WERI-Rb-1 (cell line): ENCODE results near the gene CSF1R.
"Not testable (repeated sequence)": the region's sequence is repeated elsewhere in the genome, so short reads cannot be mapped to it uniquely, and the experiment has no call there.

Source experiments
- DNase-seq: peaks from one replicate; pipeline ENCODE4 v3.0.0-alpha.2; 2020
- H3K27ac ChIP-seq: fragments of 250-450 bp; sonication (Bioruptor Pico); 2 replicates; pipeline ENCODE4 v1.5.1; 2020; ENCODE audit warnings: mild to moderate bottlenecking, moderate library complexity
- H3K27me3 ChIP-seq: fragments of 250-450 bp; sonication (Bioruptor Pico); 2 replicates; pipeline ENCODE4 v1.5.1; 2021; ENCODE audit warnings: mild to moderate bottlenecking, low read depth, moderate library complexity; ENCODE audit not compliant: insufficient read depth, severe bottlenecking
- H3K36me3 ChIP-seq: fragments of 250-450 bp; sonication (Bioruptor Pico); 2 replicates; pipeline ENCODE4 v1.5.1; 2020; ENCODE audit warnings: mild to moderate bottlenecking, moderate library complexity
- H3K4me3 ChIP-seq: 2 replicates; pipeline ENCODE4 v1.5.1; 2011; ENCODE audit warnings: low read depth, mild to moderate bottlenecking, control low read depth, low read length
- H3K9me3 ChIP-seq: fragments of 250-450 bp; sonication (Bioruptor Pico); 2 replicates; pipeline ENCODE4 v1.5.1; 2021; ENCODE audit warnings: mild to moderate bottlenecking, moderate library complexity; ENCODE audit not compliant: severe bottlenecking
- TF ChIP-seq, protein P1 (sequence below): IDR thresholded peaks from 2 replicates; pipeline ENCODE4 v1.5.1; 2011; ENCODE audit warnings: low read depth, mild to moderate bottlenecking, control low read depth, inconsistent platforms, low read length

CSF1R gene

DNA sequence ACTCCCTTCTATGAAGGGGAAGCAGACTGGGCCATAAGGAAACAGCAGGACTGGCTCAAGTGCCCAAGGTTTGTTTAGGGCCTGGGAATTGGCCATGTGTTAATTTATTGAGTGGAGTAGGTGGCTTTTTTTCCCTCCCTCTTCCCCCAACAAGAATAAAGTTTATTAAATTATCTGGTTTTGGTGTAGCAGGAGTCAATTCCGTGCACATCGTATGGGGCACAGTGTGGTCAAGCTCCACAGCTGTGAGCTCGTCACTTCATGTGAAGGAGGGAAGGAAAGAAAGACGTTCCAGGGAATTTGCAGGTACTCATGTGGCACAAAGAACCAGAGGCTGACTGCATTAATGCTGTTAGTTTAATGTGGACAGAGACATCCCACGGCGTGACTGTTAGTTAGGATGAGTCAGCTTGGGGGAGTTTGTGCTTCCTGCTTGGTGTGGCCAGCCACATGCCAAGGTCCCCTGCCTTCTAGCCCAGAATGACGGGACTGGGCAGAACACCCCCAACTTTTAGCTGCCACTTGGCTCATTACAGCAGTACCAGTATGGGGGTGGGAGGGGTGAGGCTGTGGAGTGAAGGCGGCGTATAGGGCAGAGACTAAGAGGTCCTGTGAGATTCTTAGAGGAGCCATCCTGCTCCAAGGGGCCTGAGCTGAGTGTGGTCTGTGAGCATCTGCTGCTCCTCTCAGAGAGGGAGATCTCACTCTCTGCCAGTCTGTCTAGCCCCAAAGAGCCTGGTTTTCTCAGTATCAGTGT, 33.2 kb downstream of the CSF1R start:
- DNase-seq = no peak
- TF ChIP-seq, protein P1, sequence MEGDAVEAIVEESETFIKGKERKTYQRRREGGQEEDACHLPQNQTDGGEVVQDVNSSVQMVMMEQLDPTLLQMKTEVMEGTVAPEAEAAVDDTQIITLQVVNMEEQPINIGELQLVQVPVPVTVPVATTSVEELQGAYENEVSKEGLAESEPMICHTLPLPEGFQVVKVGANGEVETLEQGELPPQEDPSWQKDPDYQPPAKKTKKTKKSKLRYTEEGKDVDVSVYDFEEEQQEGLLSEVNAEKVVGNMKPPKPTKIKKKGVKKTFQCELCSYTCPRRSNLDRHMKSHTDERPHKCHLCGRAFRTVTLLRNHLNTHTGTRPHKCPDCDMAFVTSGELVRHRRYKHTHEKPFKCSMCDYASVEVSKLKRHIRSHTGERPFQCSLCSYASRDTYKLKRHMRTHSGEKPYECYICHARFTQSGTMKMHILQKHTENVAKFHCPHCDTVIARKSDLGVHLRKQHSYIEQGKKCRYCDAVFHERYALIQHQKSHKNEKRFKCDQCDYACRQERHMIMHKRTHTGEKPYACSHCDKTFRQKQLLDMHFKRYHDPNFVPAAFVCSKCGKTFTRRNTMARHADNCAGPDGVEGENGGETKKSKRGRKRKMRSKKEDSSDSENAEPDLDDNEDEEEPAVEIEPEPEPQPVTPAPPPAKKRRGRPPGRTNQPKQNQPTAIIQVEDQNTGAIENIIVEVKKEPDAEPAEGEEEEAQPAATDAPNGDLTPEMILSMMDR = no peak
- H3K27me3 ChIP-seq = no peaks in the 10 kb centered on the region
- H3K36me3 ChIP-seq = peaks cover 63% of the 10 kb centered on the region
- H3K4me3 ChIP-seq = no peak overlapping the region
- no peaks in the 10 kb centered on the region for H3K9me3 ChIP-seq
- H3K27ac ChIP-seq = no peak overlapping the region

DNA sequence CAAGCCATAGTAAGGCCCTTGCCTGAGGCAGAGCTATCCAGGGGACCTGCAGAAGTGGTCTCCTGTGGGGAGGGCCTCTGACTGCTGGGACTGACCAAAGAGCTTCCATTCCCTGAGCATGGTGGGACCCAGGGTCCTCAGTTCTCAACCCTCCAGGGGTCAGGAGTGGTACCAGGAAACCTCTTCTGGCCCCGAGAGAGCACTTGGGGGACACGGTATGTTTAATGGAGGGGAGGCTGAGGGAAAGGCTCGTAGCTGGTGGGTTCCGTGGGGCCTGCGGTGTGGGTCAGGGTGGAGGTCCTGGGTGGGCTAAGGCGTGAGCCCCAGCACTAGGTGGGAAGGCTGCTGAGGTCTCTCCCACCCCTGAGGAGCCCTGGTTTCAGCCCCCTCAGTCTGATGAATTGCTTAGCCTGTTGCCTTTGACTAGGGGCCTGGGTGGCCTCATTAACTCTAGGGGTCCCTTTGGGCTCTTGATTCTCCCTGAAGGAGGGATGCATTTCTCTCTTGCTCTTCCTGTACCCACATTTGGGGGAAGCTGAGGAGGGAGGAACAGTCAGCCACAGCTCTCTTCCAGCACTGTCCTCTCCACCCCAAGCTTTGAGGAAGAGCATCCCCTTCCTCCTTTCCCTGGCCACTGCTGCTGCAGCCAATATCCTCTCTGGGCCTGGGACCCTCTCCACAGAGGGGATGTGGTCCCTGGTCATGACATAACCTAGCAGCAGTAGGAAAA, 34.0 kb downstream of the CSF1R start:
- no peaks in the 10 kb centered on the region for H3K9me3 ChIP-seq
- H3K4me3 ChIP-seq = no peak overlapping the region
- H3K36me3 ChIP-seq = peaks cover 70% of the 10 kb centered on the region
- no peaks in the 10 kb centered on the region for H3K27me3 ChIP-seq
- TF ChIP-seq, protein P1 = no peak
- H3K27ac ChIP-seq = no peak overlapping the region
- DNase-seq = no peak

DNA sequence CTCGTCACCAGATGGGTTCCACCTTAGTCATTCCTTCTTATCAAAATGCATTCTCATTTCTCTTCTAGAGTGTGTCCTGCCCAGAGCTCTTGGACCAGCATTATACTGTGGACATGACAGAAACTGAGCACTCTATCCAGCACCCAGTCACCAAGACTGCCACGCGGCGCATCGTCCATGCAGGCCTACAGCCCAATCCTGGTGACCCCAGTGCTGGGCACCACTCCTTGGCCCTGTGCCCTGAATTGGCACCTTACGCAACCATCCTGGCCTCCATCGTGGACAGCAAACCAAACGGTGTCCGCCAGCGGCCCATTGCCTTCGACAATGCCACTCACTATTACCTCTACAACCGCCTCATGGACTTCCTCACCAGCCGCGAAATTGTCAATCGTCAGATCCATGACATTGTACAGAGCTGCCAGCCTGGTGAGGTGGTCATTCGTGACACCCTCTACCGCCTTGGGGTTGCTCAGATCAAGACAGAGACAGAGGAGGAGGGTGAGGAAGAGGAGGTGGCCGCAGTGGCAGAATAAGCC, 34.6 kb downstream of the CSF1R start:
- DNase-seq = no peak
- Histone ChIP-seq H3K36me3 (peaks cover 76% of the 10 kb centered on the region), H3K27ac (no peak overlapping the region)

DNA sequence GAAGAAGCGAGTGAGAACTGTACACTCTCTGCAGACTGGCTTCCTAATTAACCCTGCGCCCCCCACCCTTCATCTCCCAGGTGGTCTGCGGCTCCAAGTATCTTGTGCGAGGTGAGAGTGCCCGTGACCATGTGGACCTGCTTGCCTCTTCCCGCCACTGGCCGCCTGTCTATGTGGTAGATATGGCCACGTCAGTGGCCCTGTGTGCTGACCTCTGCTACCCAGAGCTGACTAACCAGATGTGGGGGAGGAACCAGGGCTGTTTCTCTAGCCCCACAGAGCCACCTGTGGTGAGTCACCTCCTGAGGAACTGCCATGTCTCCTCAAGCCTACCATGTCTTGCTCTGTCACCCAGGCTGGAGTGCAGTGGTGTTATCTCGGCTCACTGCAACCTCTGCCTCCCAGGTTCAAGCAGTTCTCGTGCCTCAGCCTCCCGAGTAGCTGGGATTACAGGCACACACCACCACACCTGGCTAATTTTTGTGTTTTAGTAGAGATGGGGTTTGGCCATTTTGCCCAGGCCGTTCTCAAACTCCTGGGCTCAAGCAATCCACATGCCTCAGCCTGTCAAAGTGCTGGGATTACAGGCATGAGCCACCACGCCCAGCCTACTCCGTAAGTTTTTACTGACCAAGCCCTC, 36.1 kb downstream of the CSF1R start:
- DNase-seq, H3K4me3 ChIP-seq, H3K9me3 ChIP-seq, H3K27me3 ChIP-seq, H3K27ac ChIP-seq: not testable (repeated sequence)
- H3K36me3 ChIP-seq = peaks cover 86% of the 10 kb centered on the region

More for the DNA sequence above, 34.6 kb downstream of the CSF1R start:
- no peaks in the 10 kb centered on the region for H3K9me3 ChIP-seq
- TF ChIP-seq, protein P1 = no peak
- H3K4me3 ChIP-seq = no peak overlapping the region
- no peaks in the 10 kb centered on the region for H3K27me3 ChIP-seq

DNA sequence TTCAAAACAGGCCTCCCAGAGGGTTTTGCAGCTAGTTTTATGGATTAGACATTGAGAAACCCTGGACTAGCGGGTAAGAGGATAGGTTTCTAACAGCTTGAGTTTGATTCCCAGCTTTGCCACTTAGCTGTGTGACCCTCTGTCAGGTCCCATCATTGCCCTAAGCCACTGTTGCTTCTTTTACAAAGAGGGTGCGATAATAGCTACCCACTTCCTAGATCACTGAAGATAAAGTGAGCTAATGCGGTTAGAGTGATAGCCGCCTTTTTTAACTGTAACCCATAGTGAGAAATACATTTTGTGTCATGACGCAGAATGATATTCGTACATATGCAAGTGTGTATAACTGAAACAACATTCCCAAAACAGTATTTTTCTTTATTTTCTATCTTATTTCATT, 40.3 kb downstream of the CSF1R start:
- no peaks in the 10 kb centered on the region for H3K27me3 ChIP-seq
- DNase-seq = no peak
- no peak overlapping the region for H3K27ac ChIP-seq
- H3K36me3 ChIP-seq = peaks cover 98% of the 10 kb centered on the region
- TF ChIP-seq, protein P1 = no peak
- H3K4me3 ChIP-seq = no peak overlapping the region
- no peaks in the 10 kb centered on the region for H3K9me3 ChIP-seq

DNA sequence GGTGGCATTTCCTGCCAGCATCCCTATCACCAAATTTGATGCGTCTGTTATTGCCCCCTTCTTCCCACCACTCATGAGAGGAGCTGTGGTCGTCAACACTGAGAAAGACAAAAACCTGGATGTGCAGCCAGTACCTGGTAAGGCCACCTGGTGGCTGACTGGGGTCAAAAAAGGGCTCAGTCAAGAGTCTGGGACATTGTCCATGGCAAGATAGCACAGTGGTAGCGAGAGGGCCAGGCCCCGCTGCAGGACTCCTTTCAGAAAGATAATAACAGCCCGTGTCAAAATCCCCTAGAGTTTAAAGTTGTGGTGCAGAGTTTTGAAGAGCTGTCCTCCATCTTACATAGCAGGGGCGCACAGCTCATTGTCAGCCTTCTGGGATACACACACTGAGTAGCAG, 40.8 kb downstream of the CSF1R start:
- Histone ChIP-seq H3K4me3 (no peak overlapping the region), H3K9me3 (no peaks in the 10 kb centered on the region), H3K27me3 (no peaks in the 10 kb centered on the region), H3K27ac (no peak overlapping the region), H3K36me3 (peaks cover 98% of the 10 kb centered on the region)
- peak; percentile 37 for DNase-seq
- TF ChIP-seq, protein P1 = peak; percentile 57
